Right cardiac atrium (tissue), 5 donors: ENCODE results near the gene EPHA7. TPM values are rescaled to one million over a fixed set of nuclear protein-coding genes. Genes with fewer than 3 reads are reported as not detected.

Experiments
- ATAC-seq, 2 donors: fragments of 200-7000 bp; cut with Tn5 transposase; one replicate each; pipeline versions ENCODE4 v1.8.0 to v1.9.1; 2020; ENCODE audit warnings: moderate library complexity in 2 of 2, mild to moderate bottlenecking in 1 of 2
- DNase-seq, 3 donors: peaks; one replicate each; pipeline ENCODE4 v3.0.0-alpha.2; 2020
- H3K27ac ChIP-seq: one replicate; pipeline ENCODE4 v1.5.1; 2013; ENCODE audit warnings: mild to moderate bottlenecking, low read length, control low read depth, moderate library complexity
- H3K27me3 ChIP-seq: one replicate; pipeline ENCODE4 v1.6.1; 2013; ENCODE audit not compliant: control insufficient read depth, insufficient read depth
- H3K4me1 ChIP-seq: one replicate; pipeline ENCODE4 v1.6.1; 2013; ENCODE audit warnings: low read length; ENCODE audit not compliant: control insufficient read depth, insufficient read depth
- H3K4me3 ChIP-seq: one replicate; pipeline ENCODE4 v1.5.1; 2013; ENCODE audit warnings: low read length, control low read depth
- H3K9me3 ChIP-seq: one replicate; pipeline ENCODE4 v1.6.1; 2013; ENCODE audit warnings: low read length; ENCODE audit not compliant: control insufficient read depth
- WGBS: extraction: QIAGEN DNeasy Blood & Tissue Kit; methylation state at CpG from one replicate; pipeline ENCODE4 v1.1.7; 2013; 5-methylcytosine and 5-hydroxymethylcytosine counted together
- intact Hi-C, 4 donors: fragments of 100-400 bp; cut with DNase I; formaldehyde crosslinking; loops; one replicate each; pipeline versions ENCODE4 v1.11.0 to v1.14.0; 2022 to 2023
- polyA plus RNA-seq: library from polyadenylated mRNA; stranded (reverse); fragments of 200-250 nt; gene quantifications from one replicate; pipeline ENCODE4 v1.2.3, GENCODE V29; 2013
- total RNA-seq, 4 donors: library from RNA; stranded (reverse); fragmentation: NEBNext Ultra II Directional; extraction: Animal tissue kit (Norgen Biotek cat#: 25700); gene quantifications; one replicate each; pipeline ENCODE4 v1.2.1, GENCODE V29; 2021
- donor health status: healthy with polysubstance abuse.
- donor health status: DM: no; HTN: yes; CAD: no.
- donor health status: DM: no; HTN: no; CAD: no.
- donor health status: DM: no; HTN: yes; CAD: no; lungs with severe emphysema.
- donor health status: DM: yes; HTN: yes; CAD: no.

Gene EPHA7
- total and polyA plus RNA-seq, 5 donors: 6.6 to 26.9 (median 20.0) TPM

- intact Hi-C loops: loop anchor here in 1 of 4 donors (10.0 kb wide), 1 partner anchor 91 kb away; the partner anchor contains the start of gene EPHA7
- Histone ChIP-seq H3K27me3 (no peaks in the 10 kb centered on the region), H3K27ac (no peak overlapping the region), H3K4me3 (no peak overlapping the region), H3K4me1 (peaks cover 2% of the 10 kb centered on the region), H3K9me3 (no peaks in the 10 kb centered on the region)
- 77% methylated on average over 1 of the region's 1 CpG for WGBS
- DNase-seq (no peak), ATAC-seq (no peak)
Measured at GRCh38 chr6:93323630-93324029, 95.7 kb downstream of the EPHA7 start.

GRCh38 chr6:93322651-93323050, 96.7 kb downstream of the EPHA7 start:
- peaks cover 2% of the 10 kb centered on the region for H3K4me1 ChIP-seq
- H3K9me3 ChIP-seq: no peaks in the 10 kb centered on the region
- ATAC-seq (no peak), DNase-seq (no peak)
- no peaks in the 10 kb centered on the region for H3K27me3 ChIP-seq
- no peak overlapping the region for H3K27ac ChIP-seq
- intact Hi-C loops: loop anchor here in 1 of 4 donors (10.0 kb wide), 1 partner anchor 92 kb away; the partner anchor contains the start of gene EPHA7
- 93% methylated on average over 1 of the region's 1 CpG for WGBS
- H3K4me3 ChIP-seq: no peak overlapping the region

- no peak for ATAC-seq
- intact Hi-C loops: no loop called here
- Histone ChIP-seq H3K27me3 (no peaks in the 10 kb centered on the region), H3K9me3 (no peaks in the 10 kb centered on the region), H3K27ac (no peak overlapping the region), H3K4me1 (peaks cover 2% of the 10 kb centered on the region), H3K4me3 (no peak overlapping the region)
- WGBS: 64% methylated on average over 2 of the region's 2 CpGs
- DNase-seq: no peak
Measured at GRCh38 chr6:93319304-93319703, 100.1 kb downstream of the EPHA7 start.

- Histone ChIP-seq H3K27ac (no peak overlapping the region), H3K9me3 (no peaks in the 10 kb centered on the region), H3K4me3 (no peak overlapping the region), H3K27me3 (no peaks in the 10 kb centered on the region), H3K4me1 (peaks cover 2% of the 10 kb centered on the region)
- ATAC-seq (no peak), DNase-seq (no peak)
- 74% methylated on average over 1 of the region's 1 CpG for WGBS
- intact Hi-C loops: no loop called here
Measured at GRCh38 chr6:93318121-93318520, 101.2 kb downstream of the EPHA7 start.

- H3K27me3 ChIP-seq: no peaks in the 10 kb centered on the region
- no peaks in the 10 kb centered on the region for H3K9me3 ChIP-seq
- DNase-seq (no peak), ATAC-seq (no peak)
- intact Hi-C loops: no loop called here
- no peak overlapping the region for H3K27ac ChIP-seq
- no peak overlapping the region for H3K4me3 ChIP-seq
- peaks cover 2% of the 10 kb centered on the region for H3K4me1 ChIP-seq
Measured at GRCh38 chr6:93317592-93317991, 101.8 kb downstream of the EPHA7 start.

- no peak for DNase-seq
- Histone ChIP-seq H3K9me3 (no peaks in the 10 kb centered on the region), H3K4me1 (no peaks in the 10 kb centered on the region), H3K4me3 (no peak overlapping the region), H3K27ac (no peak overlapping the region), H3K27me3 (no peaks in the 10 kb centered on the region)
- WGBS: 34% methylated on average over 5 of the region's 5 CpGs
- intact Hi-C loops: no loop called here
- ATAC-seq: no peak
Measured at GRCh38 chr6:93307505-93308409, 111.6 kb downstream of the EPHA7 start.

GRCh38 chr6:93305088-93305487, 114.3 kb downstream of the EPHA7 start:
- ATAC-seq (no peak), DNase-seq (no peak)
- intact Hi-C loops: no loop called here
- Histone ChIP-seq H3K9me3 (no peaks in the 10 kb centered on the region), H3K4me1 (no peaks in the 10 kb centered on the region), H3K27me3 (no peaks in the 10 kb centered on the region), H3K27ac (no peak overlapping the region), H3K4me3 (no peak overlapping the region)

GRCh38 chr6:93304505-93304904, 114.9 kb downstream of the EPHA7 start:
- Histone ChIP-seq H3K27ac (no peak overlapping the region), H3K9me3 (no peaks in the 10 kb centered on the region), H3K4me3 (no peak overlapping the region), H3K27me3 (no peaks in the 10 kb centered on the region), H3K4me1 (no peaks in the 10 kb centered on the region)
- intact Hi-C loops: no loop called here
- ATAC-seq: no peak
- 69% methylated on average over 1 of the region's 1 CpG for WGBS
- DNase-seq: no peak

GRCh38 chr6:93300661-93301060, 118.7 kb downstream of the EPHA7 start:
- Histone ChIP-seq H3K27ac (no peak overlapping the region), H3K4me1 (no peaks in the 10 kb centered on the region), H3K27me3 (no peaks in the 10 kb centered on the region), H3K4me3 (no peak overlapping the region), H3K9me3 (no peaks in the 10 kb centered on the region)
- no peak for ATAC-seq
- no peak for DNase-seq
- intact Hi-C loops: no loop called here
- WGBS: 89% methylated on average over 3 of the region's 3 CpGs

GRCh38 chr6:93299622-93300021, 119.7 kb downstream of the EPHA7 start:
- H3K4me3 ChIP-seq: no peak overlapping the region
- no peaks in the 10 kb centered on the region for H3K27me3 ChIP-seq
- no peak overlapping the region for H3K27ac ChIP-seq
- DNase-seq (no peak), ATAC-seq (no peak)
- no peaks in the 10 kb centered on the region for H3K4me1 ChIP-seq
- no peaks in the 10 kb centered on the region for H3K9me3 ChIP-seq
- 63% methylated on average over 3 of the region's 3 CpGs for WGBS
- intact Hi-C loops: no loop called here

- no peaks in the 10 kb centered on the region for H3K9me3 ChIP-seq
- H3K4me1 ChIP-seq: no peaks in the 10 kb centered on the region
- H3K27me3 ChIP-seq: no peaks in the 10 kb centered on the region
- intact Hi-C loops: no loop called here
- no peak overlapping the region for H3K27ac ChIP-seq
- ATAC-seq (no peak), DNase-seq (no peak)
- H3K4me3 ChIP-seq: no peak overlapping the region
Measured at GRCh38 chr6:93295631-93296030, 123.7 kb downstream of the EPHA7 start.
